ENCODE data around the gene OSBPL5. TPM values are rescaled to one million over a fixed set of nuclear protein-coding genes. Genes with fewer than 3 reads are reported as not detected.
A peak's percentile ranks its signal among the peaks of the same experiment; 100 is the strongest.

The OSBPL5 gene
- polyA plus RNA-seq, 3 donors, result 3.1 to 30.3 (median 6.8) TPM

GRCh38 chr11:3162410-3163240 is 2.5 kb downstream of the OSBPL5 start:
- intact Hi-C loops (cut with micrococcal nuclease), result loop anchor here in 1 of 2 donors (5.0 kb wide), 1 partner anchor 50 kb away; no protein-coding TSS in a partner anchor
- peaks cover 0 to 4% (median 0%) of the 10 kb centered on the region in 7 donors for H3K9me3 Mint-ChIP-seq
- Histone ChIP-seq H3K9me3 (replicated peaks in 1 of 2; ENCODE audit: control insufficient read depth in 1 of 2, insufficient read depth in 1 of 2, low read length in 2 of 2) (no peaks in the 10 kb centered on the region), H3K4me2 (replicated peaks; ENCODE audit: extremely low read depth, low read length, poor library complexity, severe bottlenecking) (peak overlapping the region; percentile 97), H4K20me1 (ENCODE audit: insufficient read depth, low read length) (peaks cover 71% of the 10 kb centered on the region), H3K4me1 (ENCODE audit: control insufficient read depth in 1 of 2, insufficient read depth in 2 of 2, low read length in 2 of 2) (peaks cover 47 to 78% of the 10 kb centered on the region in 2 donors), H3K27me3 (ENCODE audit: control insufficient read depth in 2 of 2, insufficient read depth in 2 of 2, low read length in 2 of 2) (no peaks in the 10 kb centered on the region), H3K4me3 (replicated peaks in 1 of 3; ENCODE audit: low read depth in 2 of 3, low read length in 3 of 3) (no peak overlapping the region), H3K27ac (ENCODE audit: low read depth in 1 of 2, low read length in 2 of 2) (no peak overlapping the region), H3K36me3 (replicated peaks in 1 of 2; ENCODE audit: control insufficient read depth in 1 of 2, insufficient read depth in 2 of 2, low read length in 2 of 2) (no peaks in the 10 kb centered on the region), H3K79me2 (ENCODE audit: insufficient read depth, low read length) (peaks cover 84% of the 10 kb centered on the region), H2AFZ (ENCODE audit: insufficient read depth, low read depth, low read length, poor library complexity, severe bottlenecking) (no peak overlapping the region), H3K9ac (ENCODE audit: insufficient read depth, low read length, poor library complexity, severe bottlenecking) (no peak overlapping the region)
- TF ChIP-seq CTCF (IDR thresholded peaks at IDR 0.05), result no peak
- peaks cover 6 to 13% (median 7%) of the 10 kb centered on the region in 3 donors for H3K27me3 Mint-ChIP-seq (ENCODE audit: low read depth in 3 of 3)
- H3K4me3 Mint-ChIP-seq, result peak overlapping the region in 1 of 2 donors; percentile 15
- no peak for DNase-seq
- peaks cover 13 to 14% of the 10 kb centered on the region in 2 donors for H3K36me3 Mint-ChIP-seq
- H3K4me1 Mint-ChIP-seq, result peaks cover 72% of the 10 kb centered on the region
- H3K27ac Mint-ChIP-seq, result peak overlapping the region in 1 of 7 donors; percentile 43
- WGBS (ENCODE audit: insufficient coverage), result 93% methylated on average over 19 of the region's 21 CpGs

- Mint-ChIP-seq H3K9me3 (peaks cover 0 to 4% (median 0%) of the 10 kb centered on the region in 7 donors), H3K4me3 (no peak overlapping the region), H3K36me3 (peaks cover 13 to 17% of the 10 kb centered on the region in 2 donors), H3K27ac (no peak overlapping the region), H3K27me3 (ENCODE audit: low read depth in 3 of 3) (peaks cover 4 to 9% (median 7%) of the 10 kb centered on the region in 3 donors), H3K4me1 (peaks cover 72% of the 10 kb centered on the region)
- Histone ChIP-seq H3K27ac (ENCODE audit: low read depth in 1 of 2, low read length in 2 of 2) (no peak overlapping the region), H3K4me3 (replicated peaks in 1 of 3; ENCODE audit: low read depth in 2 of 3, low read length in 3 of 3) (no peak overlapping the region), H4K20me1 (ENCODE audit: insufficient read depth, low read length) (peaks cover 78% of the 10 kb centered on the region), H3K9me3 (replicated peaks in 1 of 2; ENCODE audit: control insufficient read depth in 1 of 2, insufficient read depth in 1 of 2, low read length in 2 of 2) (no peaks in the 10 kb centered on the region), H3K4me1 (ENCODE audit: control insufficient read depth in 1 of 2, insufficient read depth in 2 of 2, low read length in 2 of 2) (peaks cover 52 to 85% of the 10 kb centered on the region in 2 donors), H3K9ac (ENCODE audit: insufficient read depth, low read length, poor library complexity, severe bottlenecking) (no peak overlapping the region), H3K36me3 (replicated peaks in 1 of 2; ENCODE audit: control insufficient read depth in 1 of 2, insufficient read depth in 2 of 2, low read length in 2 of 2) (no peaks in the 10 kb centered on the region), H3K79me2 (ENCODE audit: insufficient read depth, low read length) (peaks cover 91% of the 10 kb centered on the region), H3K4me2 (replicated peaks; ENCODE audit: extremely low read depth, low read length, poor library complexity, severe bottlenecking) (peak overlapping the region; percentile 58), H2AFZ (ENCODE audit: insufficient read depth, low read depth, low read length, poor library complexity, severe bottlenecking) (no peak overlapping the region), H3K27me3 (ENCODE audit: control insufficient read depth in 2 of 2, insufficient read depth in 2 of 2, low read length in 2 of 2) (no peaks in the 10 kb centered on the region)
- no peak for DNase-seq
- TF ChIP-seq CTCF (IDR thresholded peaks at IDR 0.05), result no peak
- intact Hi-C loops (cut with micrococcal nuclease), result loop anchor here in 1 of 2 donors (5.0 kb wide), 1 partner anchor 50 kb away; no protein-coding TSS in a partner anchor
- WGBS (ENCODE audit: insufficient coverage), result 98% methylated on average over 4 of the region's 7 CpGs
Observed at GRCh38 chr11:3161720-3162409, 3.2 kb downstream of the OSBPL5 start.
